Measurements from ENCODE around the gene SLC35B2.

SLC35B2 gene

DNA sequence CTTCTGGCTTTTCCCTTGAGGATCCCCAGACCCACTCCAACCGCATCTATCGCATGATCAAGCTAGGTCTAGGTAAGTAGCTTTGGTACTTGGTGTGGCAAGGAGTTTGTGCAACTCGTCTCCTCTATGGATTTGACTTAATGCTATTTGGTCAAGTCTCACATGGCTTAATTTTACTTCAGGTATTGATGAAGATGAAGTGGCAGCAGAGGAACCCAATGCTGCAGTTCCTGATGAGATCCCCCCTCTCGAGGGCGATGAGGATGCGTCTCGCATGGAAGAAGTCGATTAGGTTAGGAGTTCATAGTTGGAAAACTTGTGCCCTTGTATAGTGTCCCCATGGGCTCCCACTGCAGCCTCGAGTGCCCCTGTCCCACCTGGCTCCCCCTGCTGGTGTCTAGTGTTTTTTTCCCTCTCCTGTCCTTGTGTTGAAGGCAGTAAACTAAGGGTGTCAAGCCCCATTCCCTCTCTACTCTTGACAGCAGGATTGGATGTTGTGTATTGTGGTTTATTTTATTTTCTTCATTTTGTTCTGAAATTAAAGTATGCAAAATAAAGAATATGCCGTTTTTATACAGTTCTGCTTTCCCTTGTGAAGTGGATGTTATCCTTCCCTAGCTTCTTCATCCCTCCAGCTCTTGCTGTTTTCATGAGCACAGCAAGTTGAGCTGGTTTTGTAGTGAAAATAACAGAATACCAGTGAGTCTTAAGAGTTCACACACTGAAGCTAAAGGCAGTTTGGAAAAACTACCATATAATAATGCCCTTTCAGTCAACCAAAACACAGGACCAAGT is 3.8 kb downstream of the SLC35B2 start:
- peak; percentile 48 for DNase-seq (ENCODE audit: low spot score)

DNA sequence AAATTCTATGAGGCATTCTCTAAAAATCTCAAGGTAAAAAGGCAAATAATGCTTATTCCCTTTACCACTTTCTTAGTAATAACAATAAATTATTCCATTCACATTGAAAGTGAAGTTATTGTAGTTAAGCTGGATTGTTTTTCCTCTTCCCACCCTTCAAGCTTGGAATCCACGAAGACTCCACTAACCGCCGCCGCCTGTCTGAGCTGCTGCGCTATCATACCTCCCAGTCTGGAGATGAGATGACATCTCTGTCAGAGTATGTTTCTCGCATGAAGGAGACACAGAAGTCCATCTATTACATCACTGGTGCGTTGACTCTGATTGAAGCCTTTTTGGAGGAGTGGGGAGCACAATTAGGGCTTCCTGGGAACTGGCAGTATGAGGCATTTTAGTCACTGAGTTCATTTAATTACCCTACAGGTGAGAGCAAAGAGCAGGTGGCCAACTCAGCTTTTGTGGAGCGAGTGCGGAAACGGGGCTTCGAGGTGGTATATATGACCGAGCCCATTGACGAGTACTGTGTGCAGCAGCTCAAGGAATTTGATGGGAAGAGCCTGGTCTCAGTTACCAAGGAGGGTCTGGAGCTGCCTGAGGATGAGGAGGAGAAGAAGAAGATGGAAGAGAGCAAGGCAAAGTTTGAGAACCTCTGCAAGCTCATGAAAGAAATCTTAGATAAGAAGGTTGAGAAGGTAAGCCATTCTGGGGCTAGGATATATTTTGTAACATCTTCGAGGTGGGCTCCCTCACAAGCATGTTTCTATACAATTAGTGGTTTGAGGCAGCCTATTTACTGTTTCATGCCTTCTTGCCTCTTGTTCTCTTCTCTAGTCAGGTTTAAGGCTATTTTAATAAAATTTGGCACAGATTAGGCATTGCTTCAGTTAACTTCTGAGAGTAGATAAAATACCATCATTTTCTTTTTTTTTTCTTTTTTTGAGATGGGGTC is 5.5 kb downstream of the SLC35B2 start:
- DNase-seq (ENCODE audit: low spot score) = no peak

DNA sequence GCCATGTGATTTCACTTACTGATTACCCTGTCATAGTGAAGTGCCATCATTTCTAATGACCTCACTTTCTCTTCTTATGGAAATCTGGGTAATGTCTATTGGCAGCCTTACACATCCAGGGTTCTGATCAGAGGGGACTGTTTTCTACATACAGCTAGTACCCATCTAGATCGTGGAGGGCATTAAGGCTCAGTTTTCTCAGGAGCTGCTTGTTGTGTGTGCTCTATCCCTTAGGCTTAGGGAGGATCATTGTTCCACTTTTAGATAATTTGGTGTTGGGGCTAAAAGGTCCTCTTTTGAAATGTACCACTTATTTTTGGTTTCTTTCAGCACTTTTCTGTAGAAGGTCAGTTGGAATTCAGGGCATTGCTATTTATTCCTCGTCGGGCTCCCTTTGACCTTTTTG is 6.6 kb downstream of the SLC35B2 start:
- no peak for DNase-seq (ENCODE audit: low spot score)

DNA sequence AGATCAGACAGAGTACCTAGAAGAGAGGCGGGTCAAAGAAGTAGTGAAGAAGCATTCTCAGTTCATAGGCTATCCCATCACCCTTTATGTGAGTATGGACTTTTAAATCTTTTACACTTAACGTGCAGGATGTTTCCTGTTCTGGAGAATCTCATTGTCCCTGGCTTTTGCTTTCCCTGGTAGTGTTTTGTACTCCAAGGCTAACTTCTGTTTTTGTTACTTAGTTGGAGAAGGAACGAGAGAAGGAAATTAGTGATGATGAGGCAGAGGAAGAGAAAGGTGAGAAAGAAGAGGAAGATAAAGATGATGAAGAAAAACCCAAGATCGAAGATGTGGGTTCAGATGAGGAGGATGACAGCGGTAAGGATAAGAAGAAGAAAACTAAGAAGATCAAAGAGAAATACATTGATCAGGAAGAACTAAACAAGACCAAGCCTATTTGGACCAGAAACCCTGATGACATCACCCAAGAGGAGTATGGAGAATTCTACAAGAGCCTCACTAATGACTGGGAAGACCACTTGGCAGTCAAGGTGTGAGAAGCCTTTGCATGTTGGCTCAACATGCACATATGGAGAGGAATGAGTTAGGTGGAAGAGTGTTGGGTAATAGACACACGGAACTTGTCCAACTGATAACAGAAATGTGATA is 7.1 kb downstream of the SLC35B2 start:
- no peak for DNase-seq (ENCODE audit: low spot score)

DNA sequence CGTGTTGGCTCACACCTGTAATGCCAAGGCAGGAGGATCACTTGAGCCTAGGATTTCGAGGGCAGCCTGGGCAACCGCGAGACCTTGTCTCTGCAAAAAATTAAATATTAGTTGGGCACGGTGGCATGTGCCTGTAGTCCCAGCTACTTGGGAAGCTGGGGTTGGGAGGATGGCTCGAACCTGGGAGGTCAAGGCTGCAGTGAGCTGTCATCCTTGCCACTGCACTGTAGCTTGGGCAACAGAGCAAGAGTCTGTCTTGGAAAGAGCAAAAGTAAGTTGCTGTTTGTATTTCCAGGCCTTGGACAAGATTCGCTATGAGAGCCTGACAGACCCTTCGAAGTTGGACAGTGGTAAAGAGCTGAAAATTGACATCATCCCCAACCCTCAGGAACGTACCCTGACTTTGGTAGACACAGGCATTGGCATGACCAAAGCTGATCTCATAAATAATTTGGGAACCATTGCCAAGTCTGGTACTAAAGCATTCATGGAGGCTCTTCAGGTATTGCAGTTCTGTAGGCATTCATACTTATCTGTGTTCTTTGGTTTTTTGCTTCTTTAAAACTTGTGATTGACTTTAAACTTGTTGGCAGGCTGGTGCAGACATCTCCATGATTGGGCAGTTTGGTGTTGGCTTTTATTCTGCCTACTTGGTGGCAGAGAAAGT is 8.1 kb downstream of the SLC35B2 start:
- no peak for DNase-seq (ENCODE audit: low spot score)

DNA sequence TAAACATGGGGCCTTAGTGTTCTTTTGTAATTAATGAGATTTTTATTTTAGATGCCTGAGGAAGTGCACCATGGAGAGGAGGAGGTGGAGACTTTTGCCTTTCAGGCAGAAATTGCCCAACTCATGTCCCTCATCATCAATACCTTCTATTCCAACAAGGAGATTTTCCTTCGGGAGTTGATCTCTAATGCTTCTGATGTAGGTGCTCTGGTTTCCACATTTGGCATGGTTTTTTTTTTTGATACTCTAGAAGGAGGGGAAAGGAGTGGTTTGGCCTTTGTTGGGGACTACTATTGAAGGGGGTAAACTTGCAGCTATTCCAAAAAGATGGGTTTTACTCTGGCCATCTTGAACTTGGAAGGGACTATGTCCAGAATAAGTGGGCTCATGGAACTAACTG is 8.7 kb downstream of the SLC35B2 start:
- no peak for DNase-seq (ENCODE audit: low spot score)

DNA sequence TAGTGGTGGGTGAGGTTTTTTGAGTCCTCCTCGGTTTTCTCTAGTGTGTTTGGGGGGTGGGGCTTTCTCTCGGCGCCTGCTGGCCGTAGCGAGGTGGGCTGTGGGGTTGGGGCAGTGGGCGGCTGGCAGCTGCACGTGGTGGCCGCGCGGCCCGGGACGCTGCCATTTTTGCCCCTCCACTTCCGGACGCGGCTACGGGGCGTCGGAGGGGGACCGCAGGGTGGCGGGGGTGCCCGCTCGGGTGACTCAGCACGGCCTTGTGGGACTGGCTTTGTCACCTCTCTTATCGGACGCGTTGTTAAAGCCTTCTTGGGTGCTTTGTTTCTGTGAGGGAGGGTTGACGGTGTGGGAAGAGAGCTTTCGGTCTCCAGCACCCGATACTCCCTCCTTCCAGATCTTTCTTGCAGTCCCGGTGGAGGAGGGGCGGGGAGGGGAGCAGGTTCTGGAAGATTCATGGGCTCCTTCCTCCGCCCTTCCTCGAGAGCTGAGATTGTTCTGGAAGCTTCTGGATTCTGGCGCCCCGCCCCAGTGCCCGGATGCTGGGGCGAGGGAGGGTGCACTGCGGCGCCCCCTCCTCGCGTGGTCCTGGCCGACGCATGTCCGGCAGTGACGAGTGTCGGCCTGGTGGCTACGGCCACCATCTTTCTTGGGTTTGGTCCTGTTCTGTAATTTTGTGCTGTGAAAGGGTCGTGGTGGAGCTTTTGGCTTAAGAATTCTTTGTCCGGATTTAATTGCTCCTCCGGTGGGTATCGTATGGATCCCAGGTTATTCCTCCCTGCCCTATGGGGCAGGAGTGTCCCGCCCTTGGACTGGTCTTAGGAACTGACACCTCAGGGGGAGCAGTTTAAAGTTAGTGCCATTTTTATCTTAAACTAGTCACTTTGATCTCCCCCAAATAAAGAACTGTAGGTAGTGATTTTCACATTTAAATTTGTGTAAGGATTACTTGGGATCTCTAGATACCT is 9.7 kb downstream of the SLC35B2 start:
- peak; percentile 44 for DNase-seq (ENCODE audit: low spot score)

DNA sequence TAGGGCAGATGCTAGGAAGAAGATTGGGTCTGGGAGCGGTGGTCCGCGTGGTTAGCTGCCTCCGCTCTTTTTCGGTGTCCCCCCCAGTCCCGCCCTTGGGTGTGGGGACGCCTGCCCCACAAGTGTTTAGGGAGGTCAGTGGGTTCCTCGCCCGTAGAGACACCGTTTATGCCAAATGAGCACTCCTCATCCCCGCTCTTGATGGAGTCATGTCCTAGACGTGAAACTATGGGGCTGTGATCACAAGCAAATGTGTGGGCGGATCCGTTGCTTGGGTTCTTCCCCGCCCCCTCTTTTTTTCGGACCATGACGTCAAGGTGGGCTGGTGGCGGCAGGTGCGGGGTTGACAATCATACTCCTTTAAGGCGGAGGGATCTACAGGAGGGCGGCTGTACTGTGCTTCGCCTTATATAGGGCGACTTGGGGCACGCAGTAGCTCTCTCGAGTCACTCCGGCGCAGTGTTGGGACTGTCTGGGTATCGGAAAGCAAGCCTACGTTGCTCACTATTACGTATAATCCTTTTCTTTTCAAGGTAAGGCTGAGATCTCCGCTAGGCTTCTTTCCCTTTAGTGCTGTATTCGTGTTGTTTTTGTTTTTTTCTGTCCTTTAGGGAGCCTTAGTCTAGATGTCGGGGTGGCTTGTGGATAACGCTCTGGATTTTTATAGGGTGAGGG is 10.5 kb downstream of the SLC35B2 start, which contains the start of gene HSP90AB1:
Gene HSP90AB1 (plus strand): TSS at position 439 of the 675 bp plus-strand sequence. CDS start 1,529 bp downstream, outside the sequence.
- DNase-seq (ENCODE audit: low spot score) = peak; percentile 98

DNA sequence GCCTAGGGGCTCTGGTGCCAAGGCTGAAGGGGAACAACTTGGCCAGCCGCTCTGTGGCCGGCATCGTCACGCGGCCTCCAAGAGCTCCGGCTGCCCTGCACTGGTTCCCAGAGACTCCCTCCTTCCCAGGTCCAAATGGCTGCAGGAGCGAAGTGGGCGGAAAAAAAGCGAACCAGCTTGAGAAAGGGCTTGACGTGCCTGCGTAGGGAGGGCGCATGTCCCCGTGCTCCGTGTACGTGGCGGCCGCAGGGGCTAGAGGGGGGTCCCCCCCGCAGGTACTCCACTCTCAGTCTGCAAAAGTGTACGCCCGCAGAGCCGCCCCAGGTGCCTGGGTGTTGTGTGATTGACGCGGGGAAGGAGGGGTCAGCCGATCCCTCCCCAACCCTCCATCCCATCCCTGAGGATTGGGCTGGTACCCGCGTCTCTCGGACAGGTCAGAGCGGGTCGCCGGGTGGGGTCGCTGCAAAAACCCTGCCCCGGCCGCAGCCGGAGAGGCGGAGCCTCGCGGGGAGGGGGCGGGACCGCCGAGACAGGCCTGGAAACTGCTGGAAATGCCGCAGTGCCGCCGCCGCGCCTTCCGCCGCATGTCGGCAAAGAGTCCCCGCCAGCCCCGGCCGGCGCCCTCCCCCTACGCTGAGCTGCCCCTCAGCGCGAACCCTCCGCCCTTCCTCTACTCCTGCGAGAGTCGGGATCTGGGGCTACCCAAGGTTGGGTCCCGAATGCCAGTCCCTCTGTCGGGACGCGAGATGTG is 11.2 kb downstream of the SLC35B2 start:
- peak; percentile 70 for DNase-seq (ENCODE audit: low spot score)

DNA sequence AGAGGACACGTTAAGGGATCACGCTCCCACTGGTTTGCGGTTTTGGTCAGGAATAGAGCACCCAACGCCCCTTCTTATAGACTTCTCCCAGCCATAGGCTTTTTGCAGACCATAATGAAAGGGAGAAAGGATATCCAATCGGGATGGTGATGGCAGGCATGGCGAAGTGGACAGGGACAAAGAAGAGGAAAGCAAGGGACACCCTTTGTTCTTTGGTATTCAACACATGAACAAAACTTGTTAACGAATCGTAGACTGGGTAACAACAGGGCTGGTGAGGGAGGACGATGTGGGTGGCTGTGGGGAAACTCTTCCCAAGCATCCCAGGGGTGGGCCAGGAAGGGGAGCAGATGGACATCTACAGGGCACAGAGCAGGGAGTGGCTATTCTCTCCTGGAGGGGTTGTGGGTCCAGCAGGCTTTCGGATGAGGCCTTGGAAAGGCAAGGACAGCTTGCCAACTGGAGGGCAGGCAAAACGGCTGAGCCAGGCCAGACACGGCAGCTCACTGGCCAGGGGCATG is 11.9 kb downstream of the SLC35B2 start:
- no peak for DNase-seq (ENCODE audit: low spot score)

DNA sequence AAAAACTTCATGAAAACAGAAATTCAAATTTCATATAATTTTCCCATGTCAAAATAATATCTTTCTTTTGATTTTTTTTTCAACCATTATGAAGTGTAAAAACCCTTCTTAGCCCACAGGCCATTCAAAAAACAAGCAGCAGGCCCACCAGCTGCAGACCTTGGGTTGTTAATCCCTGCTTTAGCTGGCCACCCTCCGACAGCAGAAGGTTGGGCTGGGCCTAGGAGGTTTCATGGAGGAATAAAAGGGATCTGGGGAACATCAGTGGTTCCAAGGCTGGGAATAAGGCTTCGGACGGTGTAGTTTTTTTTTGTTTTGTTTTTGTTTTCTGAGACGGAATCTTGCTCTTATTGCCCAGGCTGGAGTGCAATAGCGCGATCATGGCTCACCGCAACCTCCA is 14.0 kb downstream of the SLC35B2 start:
- DNase-seq (ENCODE audit: low spot score) = no peak

DNA sequence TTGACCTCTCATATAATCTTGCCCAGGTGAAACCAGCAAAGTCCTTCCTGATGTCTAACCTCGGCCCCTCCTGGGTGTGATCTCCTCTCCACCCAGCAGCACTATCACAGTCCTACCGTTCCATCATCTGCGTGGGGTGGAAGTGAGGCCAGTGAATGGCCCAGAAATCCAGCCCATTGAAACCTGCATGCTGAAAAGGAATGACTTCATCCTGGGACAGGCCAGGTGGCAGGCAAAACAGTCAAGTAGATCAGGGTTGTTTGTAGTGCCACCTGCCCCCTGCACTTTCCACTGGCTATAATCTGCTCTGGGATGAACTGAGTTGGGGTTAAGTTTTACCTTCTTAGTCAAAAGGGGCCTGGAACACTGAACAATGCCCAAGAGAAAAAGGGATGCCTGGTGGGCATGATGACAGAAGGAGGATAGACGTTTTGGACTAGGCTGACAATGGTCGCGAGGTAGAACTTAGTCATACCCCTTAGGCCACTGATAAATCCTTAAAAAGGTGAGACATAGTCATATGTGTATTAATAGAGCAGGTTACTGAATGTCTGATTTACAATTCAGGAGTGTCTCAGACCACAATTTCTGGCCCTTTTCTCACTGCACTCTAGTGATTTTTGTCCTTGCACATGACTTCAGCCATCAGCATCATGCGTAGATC is 18.5 kb downstream of the SLC35B2 start:
- DNase-seq (ENCODE audit: low spot score) = no peak

DNA sequence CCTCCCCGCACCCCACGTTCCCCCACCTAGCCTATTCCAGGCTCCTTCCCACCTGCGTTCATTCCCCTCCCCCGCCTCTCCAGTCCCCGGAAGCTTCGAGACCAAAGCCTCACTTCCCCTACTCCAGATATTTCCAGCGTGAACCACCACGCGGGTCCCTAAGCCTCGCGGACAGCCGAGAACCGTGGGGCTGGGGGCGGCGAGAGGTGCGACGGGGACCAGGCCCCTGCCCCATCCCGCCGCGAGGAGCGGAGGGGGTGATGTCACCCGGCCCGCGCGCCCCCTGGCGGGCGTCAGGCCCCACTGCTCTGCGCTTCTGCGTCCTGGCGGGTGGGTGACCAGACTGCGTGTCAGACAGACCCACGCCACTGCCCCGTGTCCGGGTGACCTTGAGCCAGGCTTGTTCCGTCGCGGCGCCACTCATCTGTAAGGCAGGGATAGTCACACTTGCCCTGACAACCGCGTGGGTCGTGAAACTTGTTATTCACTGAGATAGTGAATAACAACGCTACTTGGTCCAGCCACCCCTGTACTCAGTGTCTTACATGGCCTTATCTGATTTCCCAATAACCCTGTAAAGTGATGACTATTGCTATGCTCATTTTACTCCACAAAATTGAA is 19.4 kb downstream of the SLC35B2 start:
- no peak for DNase-seq (ENCODE audit: low spot score)

DNA sequence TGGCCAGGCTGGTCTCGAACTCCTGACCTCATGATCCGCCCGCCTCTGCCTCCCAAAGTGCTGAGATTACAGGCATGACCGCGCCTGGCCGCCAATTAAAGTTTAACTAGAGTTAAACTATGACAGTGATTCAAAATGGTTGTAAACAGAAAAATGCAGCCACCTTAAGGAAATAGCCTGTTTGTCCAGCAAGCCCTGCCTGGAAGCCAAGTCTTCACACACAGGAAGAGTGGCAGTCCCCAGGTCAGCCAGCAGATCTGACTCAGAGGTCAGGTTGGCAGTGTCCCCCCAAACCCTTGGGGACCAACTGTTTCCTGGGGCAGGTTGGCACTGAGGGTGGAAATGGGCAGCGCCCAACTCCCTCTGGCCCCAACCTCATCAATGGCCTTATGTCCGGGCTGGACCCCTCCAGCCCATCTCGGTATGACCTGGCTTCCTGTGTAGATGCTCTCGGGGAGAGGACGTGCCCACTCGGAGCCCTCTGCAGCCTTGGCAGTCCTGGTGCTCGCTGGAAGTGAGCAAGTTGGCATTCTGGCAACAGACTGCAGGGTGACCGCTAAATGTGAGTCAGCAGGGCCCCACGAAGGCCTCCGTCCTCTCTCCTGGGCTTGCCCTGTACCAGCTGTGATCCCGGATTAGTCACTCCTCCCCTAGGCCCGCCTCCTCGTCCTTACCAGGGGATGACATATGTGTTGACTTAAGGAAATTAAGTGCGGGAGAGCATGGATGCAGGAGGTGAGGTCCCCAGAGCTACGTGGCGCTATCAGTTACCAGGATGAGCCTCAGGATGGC is 20.1 kb downstream of the SLC35B2 start:
- DNase-seq (ENCODE audit: low spot score) = peak; percentile 97

DNA sequence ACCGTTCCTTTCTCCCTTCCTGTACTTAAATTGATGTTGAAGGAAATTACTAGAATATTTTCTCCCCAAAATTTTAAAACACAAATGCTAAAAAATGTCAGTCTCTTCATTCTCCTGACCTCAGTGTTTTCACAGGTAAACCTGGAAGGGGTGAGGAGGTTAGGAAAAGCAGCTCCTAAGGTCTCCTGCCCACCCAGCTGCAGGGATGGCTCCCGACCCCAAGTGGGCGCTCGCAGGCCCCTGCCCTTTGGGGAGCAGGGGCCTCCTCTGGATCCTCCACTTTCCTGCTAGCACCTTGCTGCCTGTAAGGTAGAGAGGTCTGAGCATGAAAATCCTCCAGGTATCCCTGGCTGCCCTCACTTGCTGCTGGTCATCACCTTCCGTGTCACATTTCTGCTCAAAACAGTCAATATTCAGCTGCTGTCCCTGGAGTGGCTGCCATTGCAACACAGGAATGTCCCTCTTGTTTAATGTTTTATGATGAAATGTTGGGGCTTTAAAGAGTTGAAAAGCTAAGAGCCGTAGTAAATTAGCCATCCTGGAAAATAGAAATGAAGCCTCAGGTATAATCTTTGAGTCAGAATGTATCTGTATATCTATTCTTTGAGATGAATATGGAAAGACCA is 21.3 kb downstream of the SLC35B2 start:
- no peak for DNase-seq (ENCODE audit: low spot score)

DNA sequence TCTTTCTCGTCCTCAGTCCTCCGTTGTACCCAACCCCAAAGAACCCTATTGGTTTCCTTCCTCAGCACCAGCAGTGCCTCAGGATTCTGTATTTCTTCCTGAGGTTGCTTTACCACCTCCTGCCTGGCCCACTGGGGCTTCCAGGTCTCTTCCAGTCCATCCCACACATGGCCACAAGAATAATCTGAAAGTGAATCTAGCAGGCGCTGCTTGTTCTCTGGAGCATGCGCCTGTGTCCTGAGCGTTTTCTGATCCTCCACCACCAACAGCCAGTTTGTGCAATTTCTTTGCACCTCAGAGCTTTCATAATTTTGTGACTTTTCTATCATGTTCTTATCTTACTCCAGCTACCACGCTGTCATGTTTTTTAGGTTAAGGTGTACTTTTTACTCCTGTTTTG is 22.1 kb downstream of the SLC35B2 start:
- no peak for DNase-seq (ENCODE audit: low spot score)

Data from SW480 (cell line).